ENCODE measurements around the gene TSC22D4.

- TF ChIP-seq CTCF (conservative IDR thresholded peaks at IDR 0.05; ENCODE audit: low read length) (no peak), EZH2phosphoT487 (IDR thresholded peaks at IDR 0.05; ENCODE audit: borderline replicate concordance, low read depth, low read length) (no peak)
Observed at GRCh38 chr7:100467638-100468373, 11.2 kb downstream of the TSC22D4 start.

All from OCI-LY7 (cell line).